Measurements from ENCODE around the gene CREB3L2. TPM values are rescaled to one million over a fixed set of nuclear protein-coding genes. Genes with fewer than 3 reads are reported as not detected.

Gene CREB3L2
- polyA plus RNA-seq, 1 of the 3 experiments (the other 2 are of a cell fraction): 22.9 TPM

- H3K4me3 ChIP-seq (ENCODE audit: low read depth in 2 of 2, low read length in 1 of 2): no peak overlapping the region
- ChIA-PET CTCF (interaction anchor here (1.6 to 14.3 kb wide), 3 partner anchors 9 to 231 kb away, joined by 7 to 131 read pairs (median 12); no protein-coding TSS in a partner anchor), POLR2A (no interaction called here)
- H3K36me3 ChIP-seq (replicated peaks in 1 of 2; ENCODE audit: control insufficient read depth in 1 of 2, insufficient read depth in 2 of 2, low read length in 1 of 2): peaks cover 51 to 52% of the 10 kb centered on the region in 2 experiments
- no peaks in the 10 kb centered on the region for H3K9me3 ChIP-seq
- no peak for DNase-seq
- H2AFZ ChIP-seq (ENCODE audit: low read depth): no peak overlapping the region
- no peaks in the 10 kb centered on the region for H3K9me2 ChIP-seq
- peaks cover 6 to 29% of the 10 kb centered on the region in 2 experiments; a peak in 3 of 4 replicates for H3K4me1 ChIP-seq (ENCODE audit: control insufficient read depth in 1 of 2, insufficient read depth in 2 of 2, low read depth in 1 of 2, low read length in 1 of 2)
- 97% methylated on average over 5 of the region's 5 CpGs for WGBS (ENCODE audit: low lambda C conversion rate)
- peaks cover 8% of the 10 kb centered on the region; the same call in 1 of the 2 replicates for H3K79me2 ChIP-seq (ENCODE audit: insufficient read depth)
- no peaks in the 10 kb centered on the region for H4K20me1 ChIP-seq (ENCODE audit: insufficient read depth)
- no peak overlapping the region for H3K4me2 ChIP-seq
- peak overlapping the region in 1 of 2 experiments; percentile 96; a peak in 1 of 4 replicates for H3K27ac ChIP-seq (ENCODE audit: low read depth in 2 of 2, low read length in 1 of 2)
- H3K27me3 ChIP-seq (ENCODE audit: insufficient read depth): no peaks in the 10 kb centered on the region
- H3F3A ChIP-seq (replicated peaks; ENCODE audit: insufficient read depth): peaks cover 47% of the 10 kb centered on the region
- TF ChIP-seq, protein P1, sequence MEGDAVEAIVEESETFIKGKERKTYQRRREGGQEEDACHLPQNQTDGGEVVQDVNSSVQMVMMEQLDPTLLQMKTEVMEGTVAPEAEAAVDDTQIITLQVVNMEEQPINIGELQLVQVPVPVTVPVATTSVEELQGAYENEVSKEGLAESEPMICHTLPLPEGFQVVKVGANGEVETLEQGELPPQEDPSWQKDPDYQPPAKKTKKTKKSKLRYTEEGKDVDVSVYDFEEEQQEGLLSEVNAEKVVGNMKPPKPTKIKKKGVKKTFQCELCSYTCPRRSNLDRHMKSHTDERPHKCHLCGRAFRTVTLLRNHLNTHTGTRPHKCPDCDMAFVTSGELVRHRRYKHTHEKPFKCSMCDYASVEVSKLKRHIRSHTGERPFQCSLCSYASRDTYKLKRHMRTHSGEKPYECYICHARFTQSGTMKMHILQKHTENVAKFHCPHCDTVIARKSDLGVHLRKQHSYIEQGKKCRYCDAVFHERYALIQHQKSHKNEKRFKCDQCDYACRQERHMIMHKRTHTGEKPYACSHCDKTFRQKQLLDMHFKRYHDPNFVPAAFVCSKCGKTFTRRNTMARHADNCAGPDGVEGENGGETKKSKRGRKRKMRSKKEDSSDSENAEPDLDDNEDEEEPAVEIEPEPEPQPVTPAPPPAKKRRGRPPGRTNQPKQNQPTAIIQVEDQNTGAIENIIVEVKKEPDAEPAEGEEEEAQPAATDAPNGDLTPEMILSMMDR (IDR thresholded peaks at IDR 0.05): no peak
- TF ChIP-seq USF1 (IDR thresholded peaks at IDR 0.05; ENCODE audit: borderline replicate concordance, low read depth): no peak
- TF ChIP-seq TEAD4 (IDR thresholded peaks at IDR 0.05; ENCODE audit: borderline replicate concordance, insufficient read depth): no peak
- no peak for TF ChIP-seq ELF1 (IDR thresholded peaks at IDR 0.05)
- TF ChIP-seq EZH2phosphoT487 (IDR thresholded peaks at IDR 0.05; ENCODE audit: borderline replicate concordance, low read depth): no peak
- TF ChIP-seq, protein P2, sequence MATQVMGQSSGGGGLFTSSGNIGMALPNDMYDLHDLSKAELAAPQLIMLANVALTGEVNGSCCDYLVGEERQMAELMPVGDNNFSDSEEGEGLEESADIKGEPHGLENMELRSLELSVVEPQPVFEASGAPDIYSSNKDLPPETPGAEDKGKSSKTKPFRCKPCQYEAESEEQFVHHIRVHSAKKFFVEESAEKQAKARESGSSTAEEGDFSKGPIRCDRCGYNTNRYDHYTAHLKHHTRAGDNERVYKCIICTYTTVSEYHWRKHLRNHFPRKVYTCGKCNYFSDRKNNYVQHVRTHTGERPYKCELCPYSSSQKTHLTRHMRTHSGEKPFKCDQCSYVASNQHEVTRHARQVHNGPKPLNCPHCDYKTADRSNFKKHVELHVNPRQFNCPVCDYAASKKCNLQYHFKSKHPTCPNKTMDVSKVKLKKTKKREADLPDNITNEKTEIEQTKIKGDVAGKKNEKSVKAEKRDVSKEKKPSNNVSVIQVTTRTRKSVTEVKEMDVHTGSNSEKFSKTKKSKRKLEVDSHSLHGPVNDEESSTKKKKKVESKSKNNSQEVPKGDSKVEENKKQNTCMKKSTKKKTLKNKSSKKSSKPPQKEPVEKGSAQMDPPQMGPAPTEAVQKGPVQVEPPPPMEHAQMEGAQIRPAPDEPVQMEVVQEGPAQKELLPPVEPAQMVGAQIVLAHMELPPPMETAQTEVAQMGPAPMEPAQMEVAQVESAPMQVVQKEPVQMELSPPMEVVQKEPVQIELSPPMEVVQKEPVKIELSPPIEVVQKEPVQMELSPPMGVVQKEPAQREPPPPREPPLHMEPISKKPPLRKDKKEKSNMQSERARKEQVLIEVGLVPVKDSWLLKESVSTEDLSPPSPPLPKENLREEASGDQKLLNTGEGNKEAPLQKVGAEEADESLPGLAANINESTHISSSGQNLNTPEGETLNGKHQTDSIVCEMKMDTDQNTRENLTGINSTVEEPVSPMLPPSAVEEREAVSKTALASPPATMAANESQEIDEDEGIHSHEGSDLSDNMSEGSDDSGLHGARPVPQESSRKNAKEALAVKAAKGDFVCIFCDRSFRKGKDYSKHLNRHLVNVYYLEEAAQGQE (IDR thresholded peaks at IDR 0.05; ENCODE audit: low read depth, low read length): no peak
- TF ChIP-seq SMC3 (IDR thresholded peaks at IDR 0.05; ENCODE audit: low read depth, low read length): no peak
- no peak for TF ChIP-seq JUND (IDR thresholded peaks at IDR 0.05)
- TF ChIP-seq TCF12 (IDR thresholded peaks at IDR 0.05): no peak
- TF ChIP-seq RCOR1 (IDR thresholded peaks at IDR 0.05; ENCODE audit: low read length): no peak
- TF ChIP-seq USF2 (IDR thresholded peaks at IDR 0.05; ENCODE audit: borderline replicate concordance, low read depth, low read length): no peak
- no peak for TF ChIP-seq RAD21 (IDR thresholded peaks at IDR 0.05; ENCODE audit: low read length)
- TF ChIP-seq MXI1 (IDR thresholded peaks at IDR 0.05; ENCODE audit: low read depth, low read length): no peak
- no peak for TF ChIP-seq FOSL2 (IDR thresholded peaks at IDR 0.05; ENCODE audit: borderline replicate concordance, low read depth)
- no peak overlapping the region for H3K9ac ChIP-seq
These were observed 116.2 kb downstream of the CREB3L2 start for GRCh38 chr7:137885678-137886077.

Measured in SK-N-SH (cell line).